Neural cell (in vitro differentiated cells): ENCODE data around the gene ERC2. TPM values are rescaled to one million over a fixed set of nuclear protein-coding genes. Genes with fewer than 3 reads are reported as not detected.

Source experiments
- H2AFZ ChIP-seq: fragments of 200-600, 300-800 bp; sonication (generic), shearing (Covaris generic); 2 replicates; pipeline ENCODE4 v1.6.0; 2014; ENCODE audit warnings: low read depth, mild to moderate bottlenecking, antibody characterized with exemption, low read length, moderate library complexity
- H3F3A ChIP-seq: fragments of 200-600 bp; shearing (Covaris generic); 2 replicates; pipeline ENCODE4 v1.6.1; 2016; ENCODE audit warnings: mild to moderate bottlenecking, moderate library complexity, mixed read lengths, antibody characterized with exemption, low read length; ENCODE audit not compliant: insufficient read depth, poor library complexity, severe bottlenecking
- H3K27ac ChIP-seq: fragments of 200-600, 300-800 bp; sonication (generic), shearing (Covaris generic); 2 replicates; pipeline ENCODE4 v1.5.1; 2014; ENCODE audit warnings: mild to moderate bottlenecking, low read length, moderate library complexity
- H3K27me3 ChIP-seq: fragments of 300-800, 200-600 bp; sonication (generic), shearing (Covaris generic); 2 replicates; pipeline ENCODE4 v1.6.0; 2014; ENCODE audit warnings: mild to moderate bottlenecking, low read depth, low read length, moderate library complexity; ENCODE audit not compliant: insufficient read depth
- H3K36me3 ChIP-seq: fragments of 300-800, 200-600 bp; sonication (generic), shearing (Covaris generic); 2 replicates; pipeline ENCODE4 v1.5.1; 2014; ENCODE audit warnings: mild to moderate bottlenecking, antibody characterized with exemption, low read length, moderate library complexity; ENCODE audit not compliant: insufficient read depth
- H3K4me2 ChIP-seq: fragments of 300-800, 200-600 bp; sonication (generic), shearing (Covaris generic); 2 replicates; pipeline ENCODE4 v1.6.0; 2014; ENCODE audit warnings: mild to moderate bottlenecking, low read length
- H3K4me3 ChIP-seq: fragments of 300-800, 200-600 bp; sonication (generic), shearing (Covaris generic); 2 replicates; pipeline ENCODE4 v1.5.1; 2014; ENCODE audit warnings: mild to moderate bottlenecking, low read length, moderate library complexity
- H3K79me2 ChIP-seq: fragments of 200-600 bp; shearing (Covaris generic); replicated peaks from 2 replicates; pipeline ENCODE4 v1.6.0; 2014; ENCODE audit warnings: mild to moderate bottlenecking, low read length, moderate library complexity; ENCODE audit not compliant: insufficient read depth
- H3K9ac ChIP-seq: fragments of 300-800, 200-600 bp; sonication (generic), shearing (Covaris generic); 2 replicates; pipeline ENCODE4 v1.6.1; 2016; ENCODE audit warnings: mild to moderate bottlenecking, low read length, mixed read lengths
- H3K9me2 ChIP-seq: fragments of 200-600 bp; shearing (Covaris generic); 2 replicates; pipeline ENCODE4 v1.6.1; 2016; ENCODE audit warnings: mild to moderate bottlenecking, low read length, mixed read lengths; ENCODE audit not compliant: insufficient read depth
- H3K9me3 ChIP-seq: fragments of 200-600, 300-800 bp; sonication (generic), shearing (Covaris generic); 2 replicates; pipeline ENCODE4 v1.6.1; 2016; ENCODE audit warnings: mild to moderate bottlenecking, mixed run types, low read length, moderate library complexity, mixed read lengths
- H4K20me1 ChIP-seq: fragments of 200-600 bp; shearing (Covaris generic); 2 replicates; pipeline ENCODE4 v1.6.1; 2016; ENCODE audit warnings: mild to moderate bottlenecking, mixed run types; ENCODE audit not compliant: insufficient read depth
- CTCF ChIP-seq: fragments of 450-650 bp; IDR thresholded peaks from 2 replicates; pipeline ENCODE4 v1.5.1; 2014; ENCODE audit warnings: antibody characterized with exemption, mild to moderate bottlenecking, moderate library complexity; ENCODE audit not compliant: poor library complexity, severe bottlenecking
- EP300 ChIP-seq: fragments of 450-650 bp; conservative IDR thresholded peaks from 2 replicates; pipeline ENCODE4 v1.6.1; 2014; ENCODE audit warnings: antibody characterized with exemption, mild to moderate bottlenecking, moderate library complexity; ENCODE audit not compliant: poor library complexity, severe bottlenecking
- EZH2 ChIP-seq: fragments of 200-600, 300-800 bp; shearing (Covaris generic), sonication (generic); IDR thresholded peaks from 2 replicates; pipeline ENCODE4 v1.6.1; 2014; ENCODE audit warnings: antibody characterized with exemption, low read length, borderline replicate concordance, mild to moderate bottlenecking; ENCODE audit not compliant: insufficient read depth, poor library complexity, severe bottlenecking
- MXI1 ChIP-seq: fragments of 450-650 bp; conservative IDR thresholded peaks from 2 replicates; pipeline ENCODE4 v1.6.1; 2014; ENCODE audit warnings: antibody characterized with exemption, mild to moderate bottlenecking; ENCODE audit not compliant: poor library complexity, severe bottlenecking
- POLR2AphosphoS5 ChIP-seq: IDR thresholded peaks from 2 replicates; pipeline ENCODE4 v1.6.1; 2012
- RAD21 ChIP-seq: fragments of 450-650 bp; conservative IDR thresholded peaks from 2 replicates; pipeline ENCODE4 v1.6.1; 2014; ENCODE audit warnings: antibody characterized with exemption, mild to moderate bottlenecking, moderate library complexity
- REST ChIP-seq: IDR thresholded peaks from 2 replicates; pipeline ENCODE4 v1.6.1; 2012; ENCODE audit warnings: borderline replicate concordance
- SMC3 ChIP-seq: fragments of 450-650 bp; conservative IDR thresholded peaks from 2 replicates; pipeline ENCODE4 v1.6.1; 2014; ENCODE audit warnings: antibody characterized with exemption, mild to moderate bottlenecking, moderate library complexity; ENCODE audit not compliant: poor library complexity
- TAF1 ChIP-seq: IDR thresholded peaks from 2 replicates; pipeline ENCODE4 v1.6.1; 2012; ENCODE audit warnings: low read depth
- polyA plus RNA-seq: library from polyadenylated mRNA; depleted of rRNA; stranded (reverse); fragments of >200 nt; gene quantifications from 2 replicates; pipeline ENCODE4 v1.2.3, GENCODE V29; 2014

The ERC2 gene
- polyA plus RNA-seq, 1 donor from 2014 or later, result 60.4 TPM

GRCh38 chr3:55556619-55557537 lies 911.4 kb downstream of the ERC2 start:
- Histone ChIP-seq H2AFZ (no peak overlapping the region), H3K9ac (no peak overlapping the region), H3K36me3 (no peaks in the 10 kb centered on the region), H3K27me3 (no peaks in the 10 kb centered on the region), H3K27ac (no peak overlapping the region), H3K9me2 (no peaks in the 10 kb centered on the region), H3K9me3 (no peaks in the 10 kb centered on the region), H3K4me3 (no peak overlapping the region), H3K4me2 (no peak overlapping the region), H4K20me1 (no peaks in the 10 kb centered on the region), H3F3A (no peaks in the 10 kb centered on the region), H3K79me2 (no peaks in the 10 kb centered on the region)
- TF ChIP-seq EZH2, result no peak
- TF ChIP-seq RAD21, result no peak
- no peak for TF ChIP-seq MXI1
- no peak for TF ChIP-seq CTCF
- no peak for TF ChIP-seq POLR2AphosphoS5
- TF ChIP-seq TAF1, result no peak
- TF ChIP-seq SMC3, result no peak
- TF ChIP-seq EP300, result no peak
- no peak for TF ChIP-seq REST

DNA sequence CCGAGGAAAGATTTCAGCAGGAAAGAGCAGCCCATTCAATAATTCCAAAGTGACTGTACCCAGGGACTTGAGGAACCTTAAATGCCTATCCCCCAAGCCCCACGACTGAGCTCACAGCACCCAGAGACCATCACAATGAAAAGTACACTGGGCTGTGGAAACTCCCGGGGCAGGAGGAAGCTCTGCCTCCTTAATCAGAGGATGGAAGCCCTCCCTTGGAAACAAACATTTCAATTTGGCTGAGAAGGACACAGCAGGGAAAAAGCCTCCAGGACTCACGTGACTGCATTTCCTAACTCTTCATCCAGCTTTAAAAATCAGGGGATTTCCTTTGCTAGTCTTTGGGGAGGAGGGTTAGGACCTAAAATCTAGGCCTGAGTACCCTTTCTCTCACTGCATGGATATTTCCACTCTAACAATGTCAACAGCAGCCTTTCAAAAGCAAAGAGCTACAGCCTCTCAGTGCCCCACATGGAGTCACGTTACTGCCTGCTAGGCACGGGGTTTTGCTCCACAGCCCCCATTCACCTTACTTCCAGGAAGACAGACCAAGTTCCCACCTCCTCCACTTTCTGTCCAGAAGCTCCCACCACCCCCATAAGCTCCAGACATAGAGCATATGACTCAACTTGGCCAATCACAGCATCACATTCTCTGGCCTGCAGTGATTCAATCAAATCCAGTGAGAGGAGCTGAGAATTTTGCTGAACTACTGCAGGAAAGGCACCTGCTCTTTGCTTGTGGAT lies 912.2 kb downstream of the ERC2 start:
- Histone ChIP-seq H3K79me2 (no peaks in the 10 kb centered on the region), H3K9ac (no peak overlapping the region), H3K9me2 (no peaks in the 10 kb centered on the region), H3F3A (no peaks in the 10 kb centered on the region), H3K27me3 (no peaks in the 10 kb centered on the region), H2AFZ (no peak overlapping the region), H3K9me3 (no peaks in the 10 kb centered on the region), H3K27ac (no peak overlapping the region), H3K4me3 (no peak overlapping the region), H3K4me2 (no peak overlapping the region), H3K36me3 (no peaks in the 10 kb centered on the region), H4K20me1 (no peaks in the 10 kb centered on the region)
- TF ChIP-seq SMC3 (no peak), RAD21 (no peak), EZH2 (no peak), TAF1 (no peak), CTCF (no peak), POLR2AphosphoS5 (no peak), EP300 (no peak), MXI1 (no peak), REST (no peak)
